Bronchial epithelial cell (primary cell): Measurements from ENCODE around the gene LSM14A. TPM values are rescaled to one million over a fixed set of nuclear protein-coding genes. Genes with fewer than 3 reads are reported as not detected.
A peak's percentile ranks its signal among the peaks of the same experiment; 100 is the strongest.

Experiments
- DNase-seq: peaks from one replicate; pipeline ENCODE4 v3.0.0-alpha.2; 2010; ENCODE audit warnings: low read depth
- FAIRE-seq: peaks from 2 replicates; lab custom pipeline; 2011; peaks lifted over from hg19 to GRCh38; lab: Jason Lieb, UNC
- H3K27me3 ChIP-seq: 2 replicates; pipeline ENCODE4 v1.5.1; 2011; ENCODE audit warnings: low read length; ENCODE audit not compliant: control insufficient read depth, insufficient read depth
- H3K36me3 ChIP-seq: 2 replicates; pipeline ENCODE4 v1.5.1; 2011; ENCODE audit warnings: low read length; ENCODE audit not compliant: control insufficient read depth, insufficient read depth
- H3K4me3 ChIP-seq: 2 replicates; pipeline ENCODE4 v1.5.1; 2011; ENCODE audit warnings: mild to moderate bottlenecking, low read depth, low read length, control low read depth
- total RNA-seq: library from RNA; depleted of rRNA; stranded (reverse); fragments of >200 nt; gene quantifications from 2 replicates; pipeline ENCODE4 v1.2.1, GENCODE V29; 2014
- TF ChIP-seq, protein P1 (sequence below): IDR thresholded peaks from 2 replicates; pipeline ENCODE4 v1.5.1; 2011; ENCODE audit warnings: mild to moderate bottlenecking, moderate library complexity, low read length, control low read depth, inconsistent platforms; ENCODE audit not compliant: insufficient read depth, severe bottlenecking

Gene LSM14A
- total RNA-seq, 1 donor from 2014 or later: 86.1 TPM

DNA sequence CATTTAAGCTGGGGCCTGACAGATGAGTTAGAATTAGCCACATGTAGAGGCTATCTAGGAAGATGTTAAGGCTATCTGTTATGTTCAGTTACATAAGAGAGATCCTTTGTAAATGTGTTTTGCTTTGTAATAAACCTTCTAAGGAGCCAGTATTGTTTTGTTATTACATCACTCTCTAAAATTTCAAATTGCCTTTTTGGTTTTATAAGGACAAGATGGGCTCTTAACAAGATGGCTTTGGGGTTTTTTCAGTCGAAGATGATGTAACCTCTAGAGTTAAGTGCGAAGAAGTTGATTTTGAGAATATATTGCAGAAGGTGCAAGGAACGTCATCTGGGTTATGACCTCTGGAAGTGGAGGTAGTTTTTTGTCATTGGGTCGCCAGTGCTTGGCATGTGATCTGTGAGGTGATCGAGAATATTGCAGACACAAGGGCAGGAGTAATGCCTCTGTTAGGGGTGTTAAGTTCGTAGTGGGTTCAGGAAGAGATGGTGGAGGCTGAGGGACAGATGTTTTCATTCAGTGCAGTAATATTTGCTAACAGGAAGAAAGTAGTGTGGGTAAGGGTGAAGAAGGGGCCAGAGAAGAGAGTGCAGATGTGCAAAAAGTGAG, 12.7 kb downstream of the LSM14A start:
- Histone ChIP-seq H3K4me3 (no peak overlapping the region), H3K27me3 (no peaks in the 10 kb centered on the region), H3K36me3 (peaks cover 1% of the 10 kb centered on the region)
- no peak for FAIRE-seq
- TF ChIP-seq, protein P1, sequence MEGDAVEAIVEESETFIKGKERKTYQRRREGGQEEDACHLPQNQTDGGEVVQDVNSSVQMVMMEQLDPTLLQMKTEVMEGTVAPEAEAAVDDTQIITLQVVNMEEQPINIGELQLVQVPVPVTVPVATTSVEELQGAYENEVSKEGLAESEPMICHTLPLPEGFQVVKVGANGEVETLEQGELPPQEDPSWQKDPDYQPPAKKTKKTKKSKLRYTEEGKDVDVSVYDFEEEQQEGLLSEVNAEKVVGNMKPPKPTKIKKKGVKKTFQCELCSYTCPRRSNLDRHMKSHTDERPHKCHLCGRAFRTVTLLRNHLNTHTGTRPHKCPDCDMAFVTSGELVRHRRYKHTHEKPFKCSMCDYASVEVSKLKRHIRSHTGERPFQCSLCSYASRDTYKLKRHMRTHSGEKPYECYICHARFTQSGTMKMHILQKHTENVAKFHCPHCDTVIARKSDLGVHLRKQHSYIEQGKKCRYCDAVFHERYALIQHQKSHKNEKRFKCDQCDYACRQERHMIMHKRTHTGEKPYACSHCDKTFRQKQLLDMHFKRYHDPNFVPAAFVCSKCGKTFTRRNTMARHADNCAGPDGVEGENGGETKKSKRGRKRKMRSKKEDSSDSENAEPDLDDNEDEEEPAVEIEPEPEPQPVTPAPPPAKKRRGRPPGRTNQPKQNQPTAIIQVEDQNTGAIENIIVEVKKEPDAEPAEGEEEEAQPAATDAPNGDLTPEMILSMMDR: no peak
- DNase-seq: no peak

DNA sequence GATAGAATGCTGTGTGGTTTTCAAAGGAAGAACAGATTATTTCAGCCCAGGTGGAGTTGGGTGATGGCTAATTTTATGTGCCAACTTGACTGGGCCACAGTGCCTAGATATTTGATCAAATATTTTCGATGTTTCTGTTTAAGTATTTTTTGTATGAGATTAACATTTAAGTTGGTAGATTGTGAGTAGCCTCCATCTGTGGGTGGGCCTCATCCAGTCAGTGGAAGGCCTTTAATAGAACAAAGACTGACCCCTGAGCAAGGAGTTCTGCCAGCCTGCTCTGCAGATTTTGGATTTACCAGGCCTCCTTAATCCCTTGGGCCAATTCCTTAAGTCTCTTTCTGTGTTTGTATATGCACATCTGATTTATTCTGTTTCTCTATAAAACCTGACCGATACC, 13.9 kb downstream of the LSM14A start:
- TF ChIP-seq, protein P1: no peak
- no peak for FAIRE-seq
- H3K36me3 ChIP-seq: no peaks in the 10 kb centered on the region

DNA sequence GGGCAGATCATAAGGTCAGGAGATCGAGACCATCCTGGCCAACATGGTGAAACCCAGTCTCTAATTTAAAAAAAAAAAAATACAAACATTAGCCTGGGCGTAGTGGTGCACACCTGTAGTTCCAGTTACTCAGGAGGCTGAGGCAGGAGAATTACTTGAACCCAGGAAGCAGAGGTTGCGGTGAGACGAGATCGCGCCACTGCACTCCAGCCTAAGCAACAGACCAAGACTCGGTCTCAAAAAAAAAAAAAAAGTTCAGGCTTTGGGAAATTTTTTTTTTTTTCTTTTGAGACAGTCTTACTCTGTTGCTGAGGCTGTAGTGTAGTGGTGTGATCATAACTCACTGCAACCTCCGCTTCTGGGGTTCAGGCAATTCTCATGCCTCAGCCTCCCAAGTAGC, 14.7 kb downstream of the LSM14A start:
- Histone ChIP-seq H3K27me3 (no peaks in the 10 kb centered on the region), H3K36me3 (no peaks in the 10 kb centered on the region), H3K4me3 (no peak overlapping the region)
- FAIRE-seq: no peak
- TF ChIP-seq, protein P1: no peak
- DNase-seq: no peak

More for the DNA sequence above, 13.9 kb downstream of the LSM14A start:
- no peak for DNase-seq
- H3K27me3 ChIP-seq: no peaks in the 10 kb centered on the region
- no peak overlapping the region for H3K4me3 ChIP-seq

DNA sequence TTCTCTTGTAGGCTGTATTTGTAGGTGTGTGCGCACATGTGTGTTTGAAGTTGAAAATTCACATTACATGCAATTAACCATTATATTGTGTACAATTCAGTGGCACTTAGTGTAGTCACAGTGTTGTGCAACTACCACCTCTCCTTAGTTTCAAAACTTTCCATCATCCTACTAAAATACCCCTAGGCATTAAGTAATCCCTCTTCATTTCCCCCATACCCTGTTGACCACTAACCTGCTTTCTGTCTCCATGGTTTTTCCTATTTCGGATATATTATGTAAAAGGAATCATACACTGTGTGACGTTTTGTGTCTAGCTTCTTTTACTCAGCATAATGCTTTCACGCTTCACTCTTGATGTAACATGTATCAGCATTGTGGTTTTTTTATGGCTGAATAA, 16.1 kb downstream of the LSM14A start:
- TF ChIP-seq, protein P1: no peak
- no peaks in the 10 kb centered on the region for H3K27me3 ChIP-seq
- no peaks in the 10 kb centered on the region for H3K36me3 ChIP-seq
- no peak for FAIRE-seq
- no peak overlapping the region for H3K4me3 ChIP-seq
- DNase-seq: peak; percentile 8

DNA sequence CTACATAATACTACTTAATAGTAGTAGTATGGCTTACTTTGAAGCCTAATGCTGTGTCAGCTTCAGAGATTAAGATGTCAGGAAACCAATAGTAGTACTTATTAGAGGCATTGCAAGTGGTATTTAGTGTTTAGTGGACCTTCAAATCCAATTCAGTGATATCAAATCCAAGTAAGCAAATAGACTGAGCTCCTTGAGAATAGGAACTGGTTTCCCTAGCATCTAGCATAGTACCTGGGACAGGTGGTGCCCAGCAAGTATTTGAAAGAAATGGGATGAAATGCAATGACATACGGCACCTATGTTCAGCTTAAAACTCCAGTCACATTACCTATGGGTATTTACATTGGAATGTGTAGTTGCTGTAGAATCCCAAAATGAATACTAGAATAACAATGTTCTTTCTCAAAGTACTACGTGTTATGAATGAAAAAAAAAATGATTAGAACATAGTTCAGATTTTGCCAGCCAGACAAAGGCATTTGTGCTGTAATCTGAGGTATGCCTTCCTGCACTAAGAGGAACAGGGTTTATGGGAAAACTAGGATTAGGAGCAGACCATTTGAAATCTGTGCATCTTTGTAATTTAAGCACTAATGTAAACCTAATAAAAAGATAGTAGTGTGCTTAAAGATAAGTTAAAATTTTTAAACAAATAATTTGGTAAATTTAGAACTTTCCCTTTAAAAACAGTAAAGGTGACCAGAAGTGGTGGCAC, 17.1 kb downstream of the LSM14A start:
- FAIRE-seq: no peak
- TF ChIP-seq, protein P1: no peak
- Histone ChIP-seq H3K4me3 (no peak overlapping the region), H3K27me3 (no peaks in the 10 kb centered on the region), H3K36me3 (no peaks in the 10 kb centered on the region)
- DNase-seq: no peak
